CD4-positive, alpha-beta T cell treated with Interleukin-4 for 4 hours (primary cell): ENCODE results near the gene HHIPL1.

Experiments
- DNase-seq: peaks from one replicate; pipeline ENCODE4 v3.0.0-alpha.2; 2020

The HHIPL1 gene

DNA sequence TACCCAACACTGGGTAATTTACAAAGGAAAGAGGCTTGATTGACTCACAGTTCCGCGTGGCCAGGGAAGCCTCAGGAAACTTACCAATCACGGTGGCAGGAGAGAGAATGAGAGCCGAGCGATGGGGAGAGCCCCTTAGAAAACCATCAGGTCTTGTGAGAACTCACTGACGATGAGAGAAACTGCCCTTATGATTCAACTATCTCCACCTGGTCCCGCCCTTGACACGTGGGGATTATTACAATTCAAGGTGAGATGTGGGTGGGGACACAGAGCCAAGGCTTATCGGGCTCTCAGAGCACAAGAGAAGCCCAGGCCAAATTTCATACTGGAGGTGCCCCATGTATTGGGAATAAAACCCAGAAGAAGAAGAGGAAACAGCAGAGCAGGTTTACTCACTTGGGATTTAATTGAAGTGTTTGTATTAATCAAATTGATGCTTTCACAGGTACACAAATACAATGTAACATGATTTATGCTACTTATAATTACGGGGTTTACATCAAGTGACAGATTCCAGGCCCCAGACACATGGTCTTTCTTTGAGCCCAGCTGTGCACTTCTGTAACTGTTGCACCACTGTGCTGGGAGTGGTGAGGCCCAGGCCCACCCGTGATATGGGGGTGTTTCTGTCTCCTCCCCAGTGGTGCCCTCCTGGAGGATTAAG is 32.7 kb upstream of the HHIPL1 start:
- no peak for DNase-seq

DNA sequence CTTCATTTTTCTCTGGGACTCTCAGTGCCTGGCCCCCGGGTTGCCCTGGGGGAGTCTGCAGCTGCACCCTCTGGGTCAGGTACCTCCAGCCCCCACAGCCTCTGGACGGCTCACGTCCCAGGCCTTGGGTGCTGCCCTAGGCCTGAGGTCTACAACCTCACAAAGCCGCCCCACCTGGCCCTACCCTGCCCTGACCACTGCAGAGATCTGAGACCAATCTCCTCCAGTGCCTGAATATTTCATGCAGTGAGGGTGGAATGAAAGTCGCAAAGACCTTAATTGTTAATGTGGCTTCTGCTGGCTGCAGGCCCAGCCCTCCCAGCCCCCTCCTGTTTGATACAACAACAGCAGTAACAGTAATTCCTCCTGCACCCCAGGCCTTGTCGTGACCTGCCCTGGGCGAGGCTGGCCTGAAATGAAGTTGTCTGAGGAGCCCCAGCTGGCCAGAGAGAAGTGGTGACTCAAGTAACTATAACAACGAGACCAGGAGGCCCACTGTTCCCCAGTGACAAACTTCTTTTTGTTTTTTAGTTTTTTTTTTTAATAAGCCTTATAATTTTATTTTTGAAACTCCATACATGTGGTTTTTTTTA is 32.1 kb upstream of the HHIPL1 start:
- DNase-seq = no peak

DNA sequence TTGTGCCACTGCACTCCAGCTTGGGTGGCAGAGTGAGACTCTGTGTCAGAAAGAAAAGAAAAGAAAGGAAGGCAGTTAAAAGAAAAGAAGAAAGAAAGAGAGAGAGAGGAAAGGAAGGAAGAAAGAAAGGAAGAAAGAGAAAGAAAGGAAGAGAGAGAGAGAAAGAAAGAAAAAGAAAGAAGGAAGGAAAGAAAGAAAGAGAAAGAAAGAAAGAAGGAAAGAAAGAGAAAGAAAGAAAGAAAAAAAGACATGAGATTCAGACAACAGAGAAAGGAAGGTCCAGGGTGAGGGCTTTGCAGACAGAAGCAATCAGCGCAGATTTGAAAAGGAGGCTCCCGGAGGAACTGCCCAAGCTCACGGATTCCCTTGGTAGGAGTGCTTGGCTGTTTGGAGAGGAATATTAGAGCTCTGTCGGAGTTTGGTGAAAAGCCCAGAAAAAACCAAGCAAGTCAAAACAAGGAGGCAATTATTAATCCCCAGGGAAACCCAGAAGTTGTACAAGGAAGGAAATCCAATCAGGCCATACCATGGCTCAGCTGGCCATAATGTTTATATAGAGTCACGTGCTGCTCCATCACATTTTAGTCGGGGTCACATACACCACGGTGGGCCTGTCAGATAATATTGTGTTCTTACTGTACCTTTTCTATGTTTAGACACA is 29.3 kb upstream of the HHIPL1 start:
- no peak for DNase-seq

DNA sequence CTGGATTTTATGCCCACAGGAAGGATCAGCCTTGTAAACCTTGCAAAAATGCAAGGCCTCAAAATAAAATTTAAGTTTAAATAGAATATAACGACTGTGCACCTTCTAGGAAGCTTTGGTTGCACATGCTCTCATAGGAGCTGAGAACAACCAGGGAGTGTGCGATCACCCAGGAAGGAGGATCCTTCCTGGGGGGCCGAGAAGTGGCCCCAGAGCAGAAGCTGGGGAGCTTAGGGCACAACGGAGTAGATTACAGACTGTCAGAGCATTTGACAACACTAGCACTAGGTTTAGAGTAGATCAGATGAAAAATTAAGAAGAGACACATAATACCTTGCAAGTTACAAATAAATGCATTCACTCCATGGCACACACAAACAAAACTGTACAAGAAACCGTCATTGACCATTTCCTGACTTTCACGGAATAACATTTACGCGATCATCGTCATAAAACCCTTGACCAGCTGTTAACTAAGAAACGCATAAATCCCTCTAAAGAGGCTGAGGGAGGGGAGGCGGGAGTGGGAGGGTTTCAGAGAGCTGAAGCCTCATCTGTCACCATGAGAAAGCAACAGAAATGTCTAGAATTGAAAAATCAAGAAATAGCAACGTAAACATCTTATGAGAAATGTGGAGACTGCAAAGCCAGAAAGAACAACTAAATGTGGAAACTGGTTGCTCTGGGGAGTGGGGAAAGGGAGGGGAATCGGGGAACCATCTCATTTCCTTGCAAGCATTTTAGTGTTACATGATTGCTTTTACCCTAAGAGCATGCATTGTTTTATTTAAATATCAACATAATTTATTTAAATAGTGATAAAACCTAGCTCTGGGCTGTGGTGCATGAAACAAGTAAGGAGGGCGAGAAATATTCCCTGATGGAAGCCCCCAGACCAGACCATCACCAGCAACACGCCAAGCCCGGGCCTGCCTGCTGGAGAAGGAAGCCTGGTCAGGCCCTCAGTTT is 27.8 kb upstream of the HHIPL1 start:
- no peak for DNase-seq

DNA sequence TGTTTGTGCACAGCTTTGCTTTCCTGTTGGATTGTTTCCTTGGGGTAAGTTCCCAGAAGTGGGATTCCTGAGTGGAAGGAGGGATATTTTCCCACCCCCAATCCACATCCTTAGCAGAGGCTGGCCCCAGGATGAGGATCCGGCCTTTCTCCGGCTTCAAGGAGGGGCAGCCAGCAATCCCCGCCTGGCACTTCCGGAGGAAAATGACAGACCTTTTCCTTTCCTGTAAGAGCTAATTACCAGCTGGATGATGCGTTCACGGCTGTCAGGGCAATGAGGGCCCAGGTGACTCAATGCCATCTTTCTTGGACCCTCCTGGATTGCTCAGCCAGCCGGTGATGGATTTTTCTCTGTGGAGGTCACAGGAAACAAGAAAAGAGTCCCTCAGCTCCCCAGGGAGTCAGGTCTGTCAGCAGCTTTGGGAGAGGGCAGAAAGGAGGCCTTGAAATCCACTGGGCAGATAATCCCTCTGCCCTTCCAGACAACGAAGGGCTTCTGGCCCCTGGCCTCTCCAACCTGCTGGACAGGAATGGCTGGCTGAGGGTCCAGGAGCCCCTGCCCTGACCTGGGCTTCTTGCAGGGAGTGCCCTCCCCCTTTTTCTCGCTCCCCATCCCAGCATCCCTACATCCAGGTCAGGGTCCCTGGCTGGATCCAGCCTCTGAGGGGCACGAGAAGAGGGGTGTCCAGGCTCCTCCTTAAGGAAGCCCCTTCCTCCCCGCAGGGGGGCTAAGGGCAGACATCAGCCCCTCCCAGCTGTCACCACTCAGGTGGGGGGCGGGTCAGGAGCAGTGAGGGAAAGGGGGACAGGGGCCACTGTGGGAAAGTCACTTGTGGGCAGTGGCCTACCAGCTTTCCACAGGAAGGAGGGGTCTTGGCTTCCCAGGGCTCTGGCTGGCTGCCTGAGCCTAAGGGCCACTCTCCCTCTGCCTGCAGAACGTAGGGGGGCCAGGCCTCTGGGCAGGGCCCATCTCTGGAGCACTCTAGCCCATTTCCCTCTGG is 24.8 kb upstream of the HHIPL1 start:
- no peak for DNase-seq

DNA sequence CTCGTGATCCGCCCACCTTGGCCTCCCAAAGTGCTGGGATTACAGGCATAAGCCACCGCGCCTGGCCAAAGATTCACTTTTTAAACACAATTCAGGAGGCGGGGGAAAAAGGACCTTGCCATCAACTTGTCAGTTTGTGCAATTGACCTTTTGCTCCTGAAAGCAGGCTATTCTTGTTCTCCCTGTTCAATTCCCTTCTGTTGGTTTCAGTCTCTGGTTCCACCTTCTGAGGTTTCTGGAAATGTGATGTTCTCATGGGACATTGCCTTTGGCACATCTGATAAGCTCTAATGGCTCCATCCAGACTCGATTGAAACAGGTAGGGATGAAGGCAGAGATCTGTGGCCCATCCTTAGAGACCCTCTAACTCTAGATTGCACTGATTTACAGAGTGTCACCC is 23.0 kb upstream of the HHIPL1 start:
- no peak for DNase-seq

DNA sequence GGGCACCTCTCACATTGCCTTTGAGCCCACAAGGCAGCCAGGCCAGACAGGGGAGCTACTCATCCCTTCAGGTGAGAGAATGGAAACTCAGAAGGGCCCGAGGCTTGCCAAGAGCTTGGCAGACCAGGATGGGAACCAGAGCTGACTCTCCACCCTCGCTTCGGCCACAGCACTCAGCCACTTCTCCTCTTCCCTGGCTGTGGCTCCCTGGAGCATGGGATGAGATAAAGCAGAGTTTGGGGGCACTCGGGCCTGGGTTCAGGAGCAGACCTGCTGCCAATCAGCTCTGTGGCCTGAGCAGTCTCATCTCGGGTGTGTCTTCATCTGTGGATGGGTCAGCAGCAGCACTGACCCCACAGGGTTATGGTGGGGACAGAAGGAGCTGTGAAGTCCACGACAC is 20.9 kb upstream of the HHIPL1 start:
- DNase-seq = no peak

DNA sequence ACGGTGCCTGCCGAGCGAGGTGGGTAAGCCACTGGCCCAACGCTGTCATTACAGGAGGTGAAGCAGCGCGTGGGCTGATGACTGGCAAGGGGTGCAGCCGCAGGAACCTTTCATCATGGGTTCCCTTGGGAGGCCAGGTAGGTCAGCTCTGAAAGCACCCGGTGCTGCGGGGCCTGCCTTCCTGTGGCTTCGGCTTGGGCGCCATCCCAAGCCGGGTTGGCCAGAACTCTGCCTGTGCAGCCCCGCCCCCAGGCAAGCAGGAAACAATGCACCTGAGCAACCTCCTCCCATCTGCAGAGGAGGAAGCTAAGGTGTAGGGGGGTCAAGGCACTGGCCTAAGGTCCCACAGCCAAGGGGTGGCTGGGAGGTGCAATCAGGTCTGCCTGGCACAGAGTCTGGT is 20.0 kb upstream of the HHIPL1 start:
- no peak for DNase-seq

DNA sequence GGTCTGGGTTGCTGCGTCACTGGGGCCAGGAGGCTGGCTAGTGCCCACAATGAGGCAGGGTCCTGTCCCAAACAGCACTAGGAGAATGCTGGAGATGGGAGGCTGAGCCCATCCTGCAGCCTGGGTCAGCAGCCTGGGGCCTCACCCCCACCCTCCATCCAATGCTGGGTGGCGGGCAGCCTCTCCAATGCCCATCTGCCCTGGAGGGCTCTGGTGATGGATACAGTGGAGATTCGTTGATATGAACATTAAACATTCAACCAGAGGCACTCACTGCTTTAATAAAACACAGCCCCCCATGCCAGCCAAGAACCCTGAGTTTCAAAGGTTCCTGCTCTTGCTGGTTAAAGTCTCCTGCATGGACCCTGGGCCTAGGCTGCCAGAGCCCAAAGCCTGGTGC is 19.5 kb upstream of the HHIPL1 start:
- DNase-seq = no peak

DNA sequence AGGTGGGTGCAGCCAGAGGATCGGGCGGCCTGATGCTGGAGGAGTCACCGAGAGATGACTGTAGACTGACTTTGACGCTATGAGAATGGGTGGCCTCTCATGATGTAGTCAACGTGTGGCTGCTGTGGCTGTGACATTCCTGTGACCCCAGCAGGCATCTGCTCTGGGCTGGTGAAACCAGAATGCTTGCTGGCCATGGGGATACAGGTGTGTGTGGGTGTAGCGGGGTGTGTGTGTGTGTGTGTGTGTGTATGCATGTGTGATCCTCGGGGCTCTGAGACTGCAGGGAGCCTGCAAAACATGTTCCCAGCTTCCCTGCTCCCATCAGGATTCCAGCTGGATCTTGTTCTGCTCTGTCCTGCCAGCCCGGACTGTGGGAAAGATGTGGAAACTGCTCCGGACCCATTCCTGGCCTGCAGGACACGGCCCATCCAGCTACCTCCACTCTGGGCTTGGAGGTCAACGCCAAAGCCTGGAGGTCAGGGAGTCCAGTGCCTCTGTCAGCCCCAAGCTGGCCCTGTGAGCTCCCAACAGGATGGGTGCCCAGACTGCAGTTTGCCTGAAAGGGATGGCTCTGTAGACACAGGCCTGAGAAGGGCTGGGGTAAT is 18.8 kb upstream of the HHIPL1 start:
- no peak for DNase-seq

DNA sequence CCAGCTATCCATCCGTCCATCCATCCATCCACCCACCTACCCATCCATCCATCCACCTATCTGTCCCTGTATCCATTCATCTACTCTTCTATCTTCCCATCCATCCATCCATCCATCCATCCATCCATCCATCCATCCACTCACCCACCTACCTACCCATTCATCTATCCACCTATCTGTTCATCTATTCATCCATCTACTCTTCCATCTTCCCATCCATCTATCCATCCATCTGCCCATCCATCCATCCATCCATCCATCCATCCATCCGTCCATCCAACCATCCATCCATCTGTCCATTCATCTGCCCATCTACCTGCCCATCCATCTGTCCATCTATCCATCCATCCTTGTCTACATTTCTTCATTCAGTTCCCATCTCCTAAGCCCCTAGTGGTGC is 17.8 kb upstream of the HHIPL1 start:
- no peak for DNase-seq

DNA sequence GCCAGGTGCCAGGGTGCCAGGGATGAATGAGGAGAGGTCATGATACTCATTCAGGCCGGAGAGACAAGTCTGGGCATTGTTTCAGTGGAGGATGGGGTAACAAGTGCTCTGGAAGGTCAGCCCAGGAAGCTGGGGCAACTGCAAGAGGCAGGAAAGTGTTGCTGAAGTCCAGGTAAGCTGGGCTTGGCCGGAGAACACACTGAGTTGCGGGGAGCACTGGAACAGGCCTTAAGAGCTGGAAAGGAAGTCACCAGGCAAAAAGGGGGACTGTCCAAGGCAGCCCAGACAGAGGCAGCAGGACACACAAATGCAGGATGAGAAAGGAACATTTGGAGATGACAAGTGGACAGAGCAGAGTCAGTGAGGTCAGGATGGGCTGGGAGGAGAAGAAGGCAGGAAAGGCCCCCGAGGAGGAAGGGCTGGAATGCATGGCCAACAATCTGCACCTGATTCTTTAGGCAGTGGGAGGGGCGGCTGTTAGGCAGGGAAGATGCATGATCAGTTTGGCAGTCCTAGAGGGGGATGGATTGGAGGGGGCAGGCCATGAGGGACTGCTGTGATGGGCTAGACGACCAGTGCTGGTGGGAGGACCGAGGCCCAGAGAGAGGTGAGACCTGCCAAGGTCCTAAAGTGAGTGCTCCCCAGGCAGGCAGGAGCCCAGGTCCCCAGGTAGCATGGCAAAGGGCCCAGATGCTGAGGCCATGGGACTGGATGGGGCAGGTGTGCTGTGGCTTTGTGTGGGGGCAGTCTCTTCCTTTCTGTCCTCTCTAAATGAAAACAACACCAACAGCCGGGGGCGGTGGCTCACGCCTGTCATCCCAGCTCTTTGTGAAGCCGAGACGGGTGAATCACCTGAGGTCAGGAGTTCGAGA is 17.2 kb upstream of the HHIPL1 start:
- DNase-seq = no peak

DNA sequence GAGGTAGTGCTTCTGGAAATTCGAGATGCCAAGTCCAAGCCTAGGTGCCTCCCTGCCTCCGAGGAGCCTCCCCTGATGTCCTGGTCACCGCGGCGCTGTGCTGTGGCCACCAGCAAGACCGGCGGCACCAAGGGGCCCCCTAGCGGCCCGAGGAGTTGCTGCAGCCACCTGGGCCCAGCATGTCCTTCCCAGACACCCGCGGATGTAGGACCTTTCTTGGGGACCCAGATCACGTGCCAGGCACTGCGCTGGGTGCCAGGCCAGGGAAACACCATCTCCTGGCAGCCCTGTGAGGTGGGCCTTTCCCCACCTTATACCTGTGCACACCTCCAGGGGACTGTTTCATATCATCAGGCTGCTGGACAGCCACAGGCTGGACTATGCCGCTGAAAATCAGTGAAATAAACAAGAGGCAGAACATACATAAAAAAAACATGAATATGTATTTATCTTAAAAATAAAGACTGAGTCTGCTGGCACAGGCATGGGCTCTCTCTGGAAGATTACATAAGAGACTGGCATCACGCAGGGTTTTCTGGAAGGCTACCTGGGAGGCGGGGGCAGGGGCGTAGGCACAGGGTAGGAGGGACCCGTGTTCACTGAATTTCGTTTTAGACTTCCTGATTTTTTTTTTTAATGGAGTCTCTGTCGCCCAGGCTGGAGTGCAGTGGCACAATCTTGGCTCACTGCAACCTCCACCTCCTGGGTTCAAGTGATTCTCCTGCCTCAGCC is 15.9 kb upstream of the HHIPL1 start:
- peak; percentile 60 for DNase-seq

DNA sequence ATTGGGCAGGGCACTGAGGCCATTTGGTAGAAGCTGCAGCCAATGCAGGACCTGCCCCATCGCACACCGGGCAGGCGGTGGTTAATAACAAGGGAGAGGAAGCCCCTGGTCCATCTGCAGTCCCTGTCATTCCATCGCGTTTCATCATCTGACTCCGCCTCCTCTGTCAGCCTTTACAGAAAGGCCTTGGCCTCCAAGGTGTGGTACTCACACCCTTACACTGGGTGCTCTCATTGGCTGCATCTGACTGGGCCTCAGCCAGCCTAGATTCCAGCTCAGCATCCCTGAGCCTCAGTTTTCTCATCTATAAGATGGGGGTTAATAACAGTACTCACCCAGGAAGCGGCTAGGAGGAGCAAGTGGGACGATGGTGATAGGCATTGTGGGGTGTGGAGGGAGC is 14.7 kb upstream of the HHIPL1 start:
- DNase-seq = no peak

DNA sequence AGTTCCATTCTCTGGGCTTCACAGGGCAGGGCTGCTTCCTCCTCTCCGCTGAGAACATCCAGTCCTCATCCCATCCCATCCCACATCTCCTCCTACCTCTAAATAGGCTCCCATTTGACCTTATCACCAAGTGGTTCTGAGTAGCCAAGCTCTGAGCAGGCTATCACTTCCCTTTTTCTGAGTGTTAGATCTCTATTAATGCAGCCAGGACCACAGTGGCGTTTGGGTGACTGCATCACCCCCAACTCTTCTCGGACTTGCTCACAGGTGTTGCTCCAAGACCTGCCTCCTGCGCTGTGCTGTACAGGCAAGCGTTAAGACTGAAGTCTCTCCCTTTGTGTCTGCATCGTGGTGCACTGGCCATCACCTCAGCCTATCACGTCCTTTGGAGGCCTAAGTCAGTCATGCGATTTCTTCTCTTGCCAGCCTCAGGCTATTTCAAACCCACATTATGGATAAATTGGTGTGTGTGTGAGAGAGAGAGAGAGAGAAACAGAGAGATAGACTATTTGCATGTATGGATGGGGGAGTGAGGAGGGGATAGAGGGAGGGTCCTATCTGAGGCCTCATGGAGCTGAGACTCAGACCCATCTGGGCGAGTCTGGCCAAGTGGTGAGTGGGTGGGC is 12.4 kb upstream of the HHIPL1 start:
- no peak for DNase-seq

DNA sequence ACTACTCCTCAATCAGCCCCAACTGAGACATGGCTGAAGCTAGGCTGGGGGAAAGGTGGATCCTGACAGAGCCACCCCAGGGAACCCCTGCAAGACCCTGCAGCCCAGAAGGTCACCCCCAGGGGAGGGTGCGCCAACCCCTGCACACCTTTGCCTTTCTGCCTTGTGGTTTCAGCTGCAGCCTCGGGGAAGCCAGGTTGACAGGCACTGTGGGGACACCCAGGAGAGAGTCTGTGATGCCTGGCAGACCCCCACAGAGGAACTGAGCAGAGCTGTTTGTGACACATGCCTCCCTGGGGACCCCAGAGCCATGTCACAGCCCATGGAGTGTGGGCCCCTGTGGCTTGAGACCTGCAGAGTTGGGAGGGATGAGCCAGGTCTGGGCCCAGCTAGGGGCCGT is 11.8 kb upstream of the HHIPL1 start:
- no peak for DNase-seq

DNA sequence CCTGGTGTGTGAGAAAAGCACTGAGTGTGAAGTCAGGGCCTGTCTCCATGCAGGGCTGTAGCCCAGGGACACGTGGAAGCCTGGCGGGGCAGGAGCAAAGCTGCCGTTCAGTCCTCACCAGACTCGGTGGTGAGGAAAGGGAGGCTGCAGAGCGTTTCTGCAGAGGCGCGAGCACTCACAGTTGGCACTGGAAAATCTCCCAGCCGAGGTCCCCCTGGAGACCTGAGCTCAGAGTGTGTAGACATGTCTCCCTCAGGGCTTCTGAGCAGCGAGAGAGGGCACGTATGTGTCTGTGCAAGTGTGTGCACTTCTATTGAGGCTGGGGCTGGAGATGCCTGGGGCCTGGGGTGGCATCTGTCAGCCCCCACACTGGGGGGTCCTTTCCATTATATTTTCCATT is 11.0 kb upstream of the HHIPL1 start:
- no peak for DNase-seq

DNA sequence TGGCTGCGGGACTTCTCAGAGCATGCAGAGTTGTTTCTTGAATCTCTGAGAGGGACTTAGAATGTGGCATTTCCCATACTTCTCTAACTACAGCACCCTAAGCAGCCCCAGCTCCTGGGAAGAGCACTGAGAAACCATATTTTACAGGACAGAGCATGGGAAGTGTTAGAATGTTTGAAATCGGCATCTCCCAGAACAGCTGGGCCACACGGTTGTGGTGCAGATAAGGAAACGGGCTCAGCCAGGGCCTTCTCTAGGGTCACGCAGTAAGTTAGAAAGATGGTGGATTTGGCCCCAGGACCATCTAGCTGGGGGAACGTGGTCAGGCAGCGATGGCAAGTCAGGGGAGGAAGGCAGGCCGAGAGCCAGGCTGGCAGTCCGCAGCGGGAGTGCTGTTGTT is 10.5 kb upstream of the HHIPL1 start:
- DNase-seq = no peak

DNA sequence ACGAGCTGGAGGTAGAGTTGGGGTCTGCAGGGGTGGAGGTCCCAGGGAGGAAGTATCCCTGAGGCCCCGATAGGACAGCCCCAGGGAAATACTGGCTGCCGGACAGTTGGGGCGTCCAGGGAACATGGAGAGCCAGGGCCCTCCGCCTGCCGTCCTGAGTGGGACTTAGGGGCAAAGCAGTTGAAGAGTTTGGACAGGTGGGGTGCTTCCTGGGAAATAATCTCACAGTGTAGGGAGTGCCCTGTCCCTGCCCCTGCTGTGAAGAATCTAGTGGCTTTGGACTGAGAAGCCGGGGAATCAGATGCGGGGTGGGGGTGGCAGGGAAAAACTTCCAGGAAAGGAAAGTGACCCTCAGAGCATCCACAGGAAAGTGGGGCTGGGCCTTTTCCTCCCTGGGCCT is 9.8 kb upstream of the HHIPL1 start:
- no peak for DNase-seq

DNA sequence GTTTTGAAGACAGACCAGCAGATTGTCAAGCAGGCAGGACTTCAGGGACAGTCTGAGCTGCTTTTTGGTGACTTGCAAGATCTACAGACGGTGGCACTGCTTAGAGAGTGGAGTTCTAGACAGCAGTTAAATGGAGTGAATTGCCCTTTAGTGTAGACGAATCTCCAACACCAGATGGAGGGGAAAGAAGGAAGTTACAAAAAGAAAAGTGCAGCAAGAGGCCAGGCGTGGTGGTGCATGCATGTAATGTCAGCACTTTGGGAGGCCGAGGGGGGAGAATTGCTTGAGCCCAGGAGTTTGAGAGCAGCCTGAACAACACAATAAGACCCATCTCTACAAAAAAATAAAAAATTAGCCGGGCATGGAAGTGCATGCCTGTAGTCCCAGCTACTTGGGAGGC is 8.4 kb upstream of the HHIPL1 start:
- DNase-seq = no peak
